OCI-LY7 (cell line): ENCODE measurements around the gene PGP.

Source experiments
- EZH2phosphoT487 ChIP-seq: fragments of 200-600 bp; sonication (generic); IDR thresholded peaks from 2 replicates; pipeline ENCODE4 v1.6.1; 2018; ENCODE audit warnings: low read depth, borderline replicate concordance, mild to moderate bottlenecking, mixed run types, antibody characterized with exemption, low read length, moderate library complexity, mixed read lengths
- TF ChIP-seq, protein P1 (sequence below): fragments of 200-600 bp; sonication (generic); conservative IDR thresholded peaks from 2 replicates; pipeline ENCODE4 v1.5.1; 2014; ENCODE audit warnings: mild to moderate bottlenecking, antibody characterized with exemption, low read length, moderate library complexity, mixed read lengths

GRCh38 chr16:2179576-2179975 is 35.1 kb downstream of the PGP start:
- TF ChIP-seq, protein P1, sequence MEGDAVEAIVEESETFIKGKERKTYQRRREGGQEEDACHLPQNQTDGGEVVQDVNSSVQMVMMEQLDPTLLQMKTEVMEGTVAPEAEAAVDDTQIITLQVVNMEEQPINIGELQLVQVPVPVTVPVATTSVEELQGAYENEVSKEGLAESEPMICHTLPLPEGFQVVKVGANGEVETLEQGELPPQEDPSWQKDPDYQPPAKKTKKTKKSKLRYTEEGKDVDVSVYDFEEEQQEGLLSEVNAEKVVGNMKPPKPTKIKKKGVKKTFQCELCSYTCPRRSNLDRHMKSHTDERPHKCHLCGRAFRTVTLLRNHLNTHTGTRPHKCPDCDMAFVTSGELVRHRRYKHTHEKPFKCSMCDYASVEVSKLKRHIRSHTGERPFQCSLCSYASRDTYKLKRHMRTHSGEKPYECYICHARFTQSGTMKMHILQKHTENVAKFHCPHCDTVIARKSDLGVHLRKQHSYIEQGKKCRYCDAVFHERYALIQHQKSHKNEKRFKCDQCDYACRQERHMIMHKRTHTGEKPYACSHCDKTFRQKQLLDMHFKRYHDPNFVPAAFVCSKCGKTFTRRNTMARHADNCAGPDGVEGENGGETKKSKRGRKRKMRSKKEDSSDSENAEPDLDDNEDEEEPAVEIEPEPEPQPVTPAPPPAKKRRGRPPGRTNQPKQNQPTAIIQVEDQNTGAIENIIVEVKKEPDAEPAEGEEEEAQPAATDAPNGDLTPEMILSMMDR = no peak
- TF ChIP-seq EZH2phosphoT487 = no peak
